ENCODE results near the gene ZFAND3. TPM values are rescaled to one million over a fixed set of nuclear protein-coding genes. Genes with fewer than 3 reads are reported as not detected.

The ZFAND3 gene
- total and polyA plus RNA-seq, 8 donors, result 19.8 to 164 (median 37.3) TPM

DNA sequence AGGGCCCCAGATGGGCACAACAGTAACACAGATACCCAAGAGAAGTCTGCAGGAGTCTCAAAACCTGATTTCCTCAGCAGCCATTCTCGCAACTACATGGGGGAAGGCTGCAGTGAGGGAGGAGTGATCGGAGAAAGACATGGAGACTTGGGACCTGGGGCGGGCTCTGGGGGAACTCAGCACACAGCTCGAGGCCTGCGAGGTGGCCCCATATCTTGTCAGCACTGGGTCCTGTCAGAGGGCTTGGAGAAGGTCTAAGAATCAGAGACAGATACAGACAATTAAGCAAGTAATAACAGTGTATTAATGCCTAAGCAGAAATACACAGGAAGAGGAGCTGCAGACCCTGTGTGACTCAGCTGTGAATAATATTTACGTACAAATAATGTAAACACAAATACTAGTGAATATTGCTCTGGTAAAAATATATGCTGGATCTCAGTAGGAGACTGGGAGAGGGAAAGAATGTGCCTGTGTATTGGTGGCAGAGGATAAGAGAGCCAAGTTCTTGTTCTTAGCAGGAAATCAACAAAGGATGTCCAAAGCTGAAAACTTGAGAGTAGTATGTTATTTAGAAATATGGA is 336.2 kb downstream of the ZFAND3 start:
- peaks cover 0 to 12% (median 0%) of the 10 kb centered on the region in 4 donors for H3K4me1 ChIP-seq
- intact Hi-C loops (cut with DNase I; ENCODE audit: low total_unique reads), result no loop called here
- H3K27ac ChIP-seq, result no peak overlapping the region
- TF ChIP-seq POLR2A (IDR thresholded peaks at IDR 0.05) (no peak), EP300 (IDR thresholded peaks at IDR 0.05) (no peak), POLR2AphosphoS5 (IDR thresholded peaks at IDR 0.05) (no peak)
- TF ChIP-seq, protein P1, sequence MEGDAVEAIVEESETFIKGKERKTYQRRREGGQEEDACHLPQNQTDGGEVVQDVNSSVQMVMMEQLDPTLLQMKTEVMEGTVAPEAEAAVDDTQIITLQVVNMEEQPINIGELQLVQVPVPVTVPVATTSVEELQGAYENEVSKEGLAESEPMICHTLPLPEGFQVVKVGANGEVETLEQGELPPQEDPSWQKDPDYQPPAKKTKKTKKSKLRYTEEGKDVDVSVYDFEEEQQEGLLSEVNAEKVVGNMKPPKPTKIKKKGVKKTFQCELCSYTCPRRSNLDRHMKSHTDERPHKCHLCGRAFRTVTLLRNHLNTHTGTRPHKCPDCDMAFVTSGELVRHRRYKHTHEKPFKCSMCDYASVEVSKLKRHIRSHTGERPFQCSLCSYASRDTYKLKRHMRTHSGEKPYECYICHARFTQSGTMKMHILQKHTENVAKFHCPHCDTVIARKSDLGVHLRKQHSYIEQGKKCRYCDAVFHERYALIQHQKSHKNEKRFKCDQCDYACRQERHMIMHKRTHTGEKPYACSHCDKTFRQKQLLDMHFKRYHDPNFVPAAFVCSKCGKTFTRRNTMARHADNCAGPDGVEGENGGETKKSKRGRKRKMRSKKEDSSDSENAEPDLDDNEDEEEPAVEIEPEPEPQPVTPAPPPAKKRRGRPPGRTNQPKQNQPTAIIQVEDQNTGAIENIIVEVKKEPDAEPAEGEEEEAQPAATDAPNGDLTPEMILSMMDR (IDR thresholded peaks at IDR 0.05), result no peak
- no peak for DNase-seq
- whole genome bisulfite sequencing, 5 donors, result 71 to 86% (median 81%) methylated on average over 6 of the region's 6 CpGs
- H3K36me3 ChIP-seq, result peaks cover 21 to 47% (median 39%) of the 10 kb centered on the region in 4 donors
- H3K9me3 ChIP-seq, result no peaks in the 10 kb centered on the region
- H3K4me3 ChIP-seq, result no peak overlapping the region
- no peaks in the 10 kb centered on the region for H3K27me3 ChIP-seq

DNA sequence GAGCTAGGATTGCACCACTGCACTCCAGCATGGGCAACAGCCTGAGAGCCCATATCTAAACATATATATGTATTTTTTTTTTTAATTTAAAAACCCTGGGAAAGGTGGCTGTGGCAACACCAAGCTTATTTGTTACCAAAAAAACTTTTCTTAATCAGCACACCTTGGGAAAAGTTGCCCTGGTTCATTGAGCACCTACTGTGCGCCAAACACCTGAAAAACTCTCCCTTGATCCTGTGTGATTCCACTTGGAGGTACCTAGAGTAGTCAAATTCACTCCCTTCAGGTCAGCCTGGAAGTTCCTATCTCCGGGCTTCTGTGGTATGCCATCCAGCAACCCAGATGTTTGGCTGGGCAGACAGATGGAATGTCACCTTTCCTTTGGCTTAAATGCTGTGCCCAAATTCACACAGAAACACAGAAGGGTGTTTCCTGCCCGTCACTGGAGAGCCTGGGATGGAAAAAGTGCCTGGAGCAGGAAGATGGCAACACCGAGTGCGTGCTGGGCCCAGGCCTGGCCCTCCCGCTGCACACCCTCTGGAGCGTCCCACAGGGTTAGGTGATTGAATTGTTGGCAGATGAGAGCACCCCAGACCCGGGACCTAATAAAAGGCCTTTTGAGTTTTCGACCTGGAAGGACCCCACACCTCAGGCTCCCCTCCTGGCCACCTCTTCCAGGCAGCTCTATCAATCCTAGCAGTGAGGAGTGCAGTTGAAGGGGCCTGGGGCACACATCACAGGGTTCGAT is 337.5 kb downstream of the ZFAND3 start:
- DNase-seq, result no peak
- intact Hi-C loops (cut with DNase I; ENCODE audit: low total_unique reads), result no loop called here
- Histone ChIP-seq H3K9me3 (no peaks in the 10 kb centered on the region), H3K27me3 (no peaks in the 10 kb centered on the region), H3K36me3 (peaks cover 18 to 40% (median 31%) of the 10 kb centered on the region in 4 donors), H3K27ac (no peak overlapping the region), H3K4me3 (no peak overlapping the region), H3K4me1 (peaks cover 0 to 12% (median 0%) of the 10 kb centered on the region in 4 donors)
- WGBS, 5 donors, result 91 to 99% (median 96%) methylated on average over 9 to 10 of the region's 10 CpGs
- TF ChIP-seq, protein P1 (IDR thresholded peaks at IDR 0.05), result no peak
- no peak for TF ChIP-seq EP300 (IDR thresholded peaks at IDR 0.05)
- TF ChIP-seq POLR2A (IDR thresholded peaks at IDR 0.05), result no peak
- TF ChIP-seq POLR2AphosphoS5 (IDR thresholded peaks at IDR 0.05), result no peak

DNA sequence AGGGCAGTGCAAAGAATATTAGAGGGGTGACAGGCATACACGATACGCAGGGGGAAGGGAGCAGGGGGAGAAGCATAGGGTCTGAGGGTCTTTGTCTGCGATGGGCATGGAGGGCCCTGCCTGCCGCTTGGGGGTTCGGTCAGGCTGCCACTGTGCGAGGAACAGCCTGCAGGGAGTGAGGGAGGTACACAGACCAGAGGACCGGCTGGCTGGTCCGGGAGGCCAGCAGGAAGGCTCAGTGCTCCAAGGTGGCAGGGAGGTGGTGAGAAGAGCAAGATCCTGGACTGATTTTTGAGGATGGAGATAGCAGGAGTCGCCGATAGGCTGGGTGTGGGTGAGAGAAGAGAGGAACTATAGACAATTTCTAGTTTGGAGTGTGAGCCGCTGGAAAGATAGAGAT is 338.4 kb downstream of the ZFAND3 start:
- H3K4me3 ChIP-seq, result no peak overlapping the region
- no peaks in the 10 kb centered on the region for H3K27me3 ChIP-seq
- H3K36me3 ChIP-seq, result peaks cover 10 to 31% (median 22%) of the 10 kb centered on the region in 4 donors
- no peaks in the 10 kb centered on the region for H3K9me3 ChIP-seq
- DNase-seq, result no peak
- intact Hi-C loops (cut with DNase I; ENCODE audit: low total_unique reads), result no loop called here
- no peak overlapping the region for H3K27ac ChIP-seq
- 89 to 94% (median 93%) methylated on average over 11 of the region's 11 CpGs for WGBS, 5 donors
- peaks cover 0 to 12% (median 0%) of the 10 kb centered on the region in 4 donors for H3K4me1 ChIP-seq
- no peak for TF ChIP-seq POLR2AphosphoS5 (IDR thresholded peaks at IDR 0.05)
- TF ChIP-seq POLR2A (IDR thresholded peaks at IDR 0.05), result no peak
- TF ChIP-seq, protein P1 (IDR thresholded peaks at IDR 0.05), result no peak
- no peak for TF ChIP-seq EP300 (IDR thresholded peaks at IDR 0.05)

DNA sequence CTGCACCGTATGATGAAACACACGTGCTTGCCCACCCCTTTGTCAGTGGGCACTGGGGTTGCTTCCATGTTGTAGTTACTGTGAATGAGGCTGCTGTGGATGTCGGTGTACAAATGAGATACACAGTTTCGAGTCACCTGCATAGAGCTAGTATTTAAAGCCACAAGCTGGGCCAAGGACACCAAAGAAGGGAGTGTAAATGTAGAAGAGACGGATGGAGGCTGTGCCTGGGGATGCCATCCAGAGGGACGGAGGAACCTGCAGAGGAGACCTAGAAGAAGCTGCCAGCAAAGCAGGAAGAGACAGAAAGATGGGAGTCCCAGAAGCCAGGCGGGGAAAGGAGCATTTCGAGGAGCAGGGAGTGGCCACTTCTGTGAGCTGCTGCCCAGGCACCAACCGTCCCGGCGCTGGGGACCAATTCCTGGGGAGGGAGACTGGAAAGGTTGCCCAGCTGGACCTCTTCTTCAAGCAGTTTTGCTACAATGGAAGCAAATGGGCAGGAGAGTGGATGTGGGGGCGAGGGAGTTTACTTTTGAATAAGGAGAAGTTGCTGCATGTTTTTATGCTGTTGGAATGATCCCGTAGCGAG is 339.3 kb downstream of the ZFAND3 start:
- DNase-seq, result no peak
- TF ChIP-seq, protein P1 (IDR thresholded peaks at IDR 0.05), result no peak
- TF ChIP-seq EP300 (IDR thresholded peaks at IDR 0.05), result no peak
- TF ChIP-seq POLR2A (IDR thresholded peaks at IDR 0.05), result no peak
- no peak for TF ChIP-seq POLR2AphosphoS5 (IDR thresholded peaks at IDR 0.05)
- Histone ChIP-seq H3K36me3 (peaks cover 6 to 22% (median 13%) of the 10 kb centered on the region in 4 donors), H3K4me3 (no peak overlapping the region), H3K27ac (no peak overlapping the region), H3K27me3 (no peaks in the 10 kb centered on the region), H3K4me1 (peaks cover 0 to 12% (median 1%) of the 10 kb centered on the region in 4 donors), H3K9me3 (no peaks in the 10 kb centered on the region)
- intact Hi-C loops (cut with DNase I; ENCODE audit: low total_unique reads), result no loop called here
- 91 to 97% (median 95%) methylated on average over 14 of the region's 14 CpGs for WGBS, 5 donors

All from stomach (tissue), 9 donors.